HCT116 (cell line): ENCODE results near the gene LMO7. TPM values are rescaled to one million over a fixed set of nuclear protein-coding genes. Genes with fewer than 3 reads are reported as not detected.
A peak's percentile ranks its signal among the peaks of the same experiment; 100 is the strongest.

ENCODE experiments used
- ATAC-seq: fragments of 200-7000 bp; cut with Tn5 transposase; 2 replicates; pipeline ENCODE4 v1.9.1; 2020; ENCODE audit warnings: mild to moderate bottlenecking, moderate library complexity
- BruUV-seq: library from RNA; stranded (reverse); fragments of 400-500 nt; replicated peaks from 2 replicates; lab custom pipeline; 2021; lab: Mats Ljungman, UMichigan
- CTCF ChIA-PET: fragments of 300-600 bp; sonication (Branson Sonifier 250); formaldehyde crosslinking; loops from one replicate; lab custom pipeline; 2021; ENCODE audit warnings: antibody characterized with exemption; lab: Charles Lee
- POLR2A ChIA-PET: fragments of 300-600, 350-600 bp; sonication (Branson Sonifier 250); formaldehyde crosslinking; loops from one replicate; lab custom pipeline; 2021; ENCODE audit warnings: antibody characterized with exemption; lab: Charles Lee
- RAD21 ChIA-PET, 2 experiments: fragments of 300-600 bp; sonication (Branson Sonifier 250); formaldehyde crosslinking; loops; one replicate each; lab custom pipeline; 2023; ENCODE audit warnings: low total read pairs in 2 of 2; ENCODE audit not compliant: uncharacterized antibody in 2 of 2, unreplicated experiment in 2 of 2, low non-redundant PET in 1 of 2; lab: Charles Lee
- DNase-seq: peaks from one replicate; pipeline ENCODE4 v3.0.0-alpha.2; 2010; ENCODE audit warnings: low read depth, low spot score
- H2AFZ ChIP-seq: fragments of 200-600 bp; shearing (Covaris generic), sonication (generic); 2 replicates; pipeline ENCODE4 v1.6.1; 2017; ENCODE audit warnings: low read depth, mixed run types, mixed read lengths, antibody characterized with exemption, low read length; ENCODE audit not compliant: poor library complexity, severe bottlenecking
- H3K27ac ChIP-seq: 2 replicates; pipeline ENCODE4 v1.5.1; 2012; ENCODE audit warnings: low read depth, low read length
- H3K27me3 ChIP-seq: fragments of 200-600 bp; sonication (generic); 2 replicates; pipeline ENCODE4 v1.6.1; 2016; ENCODE audit warnings: mixed run types, low read length, mixed read lengths; ENCODE audit not compliant: insufficient read depth
- H3K36me3 ChIP-seq, 2 experiments: fragments of 200-500 bp in 1 of 2; fragments of 200-600 bp in 1 of 2; sonication (Bioruptor generic) in 1 of 2; sonication (generic) in 1 of 2; 2 replicates each; pipeline versions ENCODE4 v1.5.1 to v1.6.1; 2014 to 2016; ENCODE audit warnings: low read length in 2 of 2, inconsistent platforms in 1 of 2, mixed read lengths in 1 of 2, mixed run types in 1 of 2; ENCODE audit not compliant: insufficient read depth in 2 of 2, control insufficient read depth in 1 of 2
- H3K4me1 ChIP-seq, 2 experiments: fragments of 200-600 bp in 1 of 2; sonication (generic) in 1 of 2; 2 replicates each; pipeline versions ENCODE4 v1.5.1 to v1.6.1; 2012 to 2017; ENCODE audit warnings: low read length in 2 of 2, inconsistent platforms in 1 of 2, mild to moderate bottlenecking in 1 of 2, mixed read lengths in 1 of 2, mixed run types in 1 of 2, moderate library complexity in 1 of 2; ENCODE audit not compliant: insufficient read depth in 2 of 2, control insufficient read depth in 1 of 2
- H3K4me2 ChIP-seq: fragments of 200-600 bp; sonication (generic); 2 replicates; pipeline ENCODE4 v1.6.1; 2017; ENCODE audit warnings: mixed run types, low read length, mixed read lengths
- H3K4me3 ChIP-seq, 2 experiments: fragments of 200-600 bp in 1 of 2; sonication (generic) in 1 of 2; replicated peaks in 1 of 2; 2 replicates each; pipeline ENCODE4 v1.5.1; 2011 to 2016; ENCODE audit warnings: low read length in 2 of 2, control low read depth in 1 of 2, low read depth in 1 of 2, mild to moderate bottlenecking in 1 of 2, mixed read lengths in 1 of 2, mixed run types in 1 of 2
- H3K79me2 ChIP-seq: fragments of 200-600 bp; sonication (generic); 2 replicates; pipeline ENCODE4 v1.6.1; 2017; ENCODE audit warnings: mild to moderate bottlenecking, mixed run types, low read length, moderate library complexity, mixed read lengths; ENCODE audit not compliant: insufficient read depth
- H3K9ac ChIP-seq: fragments of 200-600 bp; sonication (generic); 2 replicates; pipeline ENCODE4 v1.6.1; 2016; ENCODE audit warnings: low read length, mixed read lengths
- H3K9me2 ChIP-seq: fragments of 200-600 bp; sonication (generic), shearing (Covaris generic); 2 replicates; pipeline ENCODE4 v1.6.1; 2017; ENCODE audit warnings: mixed run types, mild to moderate bottlenecking, moderate library complexity; ENCODE audit not compliant: insufficient read depth
- H3K9me3 ChIP-seq, 2 experiments: fragments of 200-500 bp in 1 of 2; fragments of 200-600 bp in 1 of 2; sonication (Bioruptor generic) in 1 of 2; sonication (generic) in 1 of 2; 2 replicates each; pipeline ENCODE4 v1.6.1; 2014 to 2017; ENCODE audit warnings: low read length in 2 of 2, mixed read lengths in 2 of 2, inconsistent platforms in 1 of 2, low read depth in 1 of 2, mild to moderate bottlenecking in 1 of 2, mixed run types in 1 of 2, moderate library complexity in 1 of 2; ENCODE audit not compliant: control insufficient read depth in 1 of 2, insufficient read depth in 1 of 2
- H4K20me1 ChIP-seq: fragments of 200-600 bp; sonication (generic), shearing (Covaris generic); 2 replicates; pipeline ENCODE4 v1.6.1; 2017; ENCODE audit warnings: mixed run types, mild to moderate bottlenecking, moderate library complexity; ENCODE audit not compliant: insufficient read depth
- CBX3 ChIP-seq: IDR thresholded peaks from 2 replicates; pipeline ENCODE4 v1.6.1; 2012; ENCODE audit warnings: low read depth
- CEBPB ChIP-seq: IDR thresholded peaks from 2 replicates; pipeline ENCODE4 v1.6.1; 2012; ENCODE audit warnings: low read depth
- EGR1 ChIP-seq: IDR thresholded peaks from 2 replicates; pipeline ENCODE4 v1.6.1; 2012; ENCODE audit warnings: low read depth
- ELF1 ChIP-seq: IDR thresholded peaks from 2 replicates; pipeline ENCODE4 v1.6.1; 2012; ENCODE audit warnings: low read depth, borderline replicate concordance
- EZH2 ChIP-seq: fragments of 200-600 bp; sonication (generic); IDR thresholded peaks from 2 replicates; pipeline ENCODE4 v1.6.1; 2017; ENCODE audit warnings: antibody characterized with exemption, mixed run types
- EZH2phosphoT487 ChIP-seq: fragments of 200-600 bp; IDR thresholded peaks from 2 replicates; pipeline ENCODE4 v1.6.1; 2018; ENCODE audit warnings: antibody characterized with exemption, borderline replicate concordance
- FOSL1 ChIP-seq: IDR thresholded peaks from 2 replicates; pipeline ENCODE4 v1.6.1; 2012; ENCODE audit warnings: low read depth
- JUND ChIP-seq: IDR thresholded peaks from 2 replicates; pipeline ENCODE4 v1.6.1; 2012
- POLR2A ChIP-seq: IDR thresholded peaks from 2 replicates; pipeline ENCODE4 v1.7.0; 2011; ENCODE audit warnings: borderline replicate concordance; ENCODE audit not compliant: insufficient read depth, insufficient read length; ENCODE audit errors: extremely low read depth
- POLR2AphosphoS5 ChIP-seq: IDR thresholded peaks from 2 replicates; pipeline ENCODE4 v1.6.1; 2011; ENCODE audit warnings: mild to moderate bottlenecking, low read depth, low read length, moderate library complexity
- RAD21 ChIP-seq: IDR thresholded peaks from 2 replicates; pipeline ENCODE4 v1.6.1; 2012; ENCODE audit warnings: low read depth, mild to moderate bottlenecking
- REST ChIP-seq: IDR thresholded peaks from 2 replicates; pipeline ENCODE4 v1.6.1; 2012; ENCODE audit warnings: low read depth
- SIN3A ChIP-seq: IDR thresholded peaks from 2 replicates; pipeline ENCODE4 v1.6.1; 2012; ENCODE audit warnings: low read depth
- SRF ChIP-seq: IDR thresholded peaks from 2 replicates; pipeline ENCODE4 v1.6.1; 2012; ENCODE audit warnings: low read depth
- TCF7L2 ChIP-seq: IDR thresholded peaks from 2 replicates; pipeline ENCODE4 v1.7.0; 2011; ENCODE audit warnings: borderline replicate concordance, inconsistent platforms; ENCODE audit not compliant: insufficient read depth, insufficient read length; ENCODE audit errors: extremely low read depth
- YY1 ChIP-seq: IDR thresholded peaks from 2 replicates; pipeline ENCODE4 v1.6.1; 2011; ENCODE audit warnings: low read length, low read depth, moderate library complexity, mild to moderate bottlenecking; ENCODE audit not compliant: insufficient replicate concordance; ENCODE audit errors: extremely low read depth
- ZFX ChIP-seq: fragments of 450-650 bp; IDR thresholded peaks from 2 replicates; pipeline ENCODE4 v1.6.1; 2017
- ZNF274 ChIP-seq: fragments of 200-500 bp; sonication (Bioruptor generic); IDR thresholded peaks from 2 replicates; pipeline ENCODE4 v1.6.1; 2014; ENCODE audit warnings: mild to moderate bottlenecking, low read depth, low read length, inconsistent platforms
- intact Hi-C: fragments of 100-400 bp; cut with micrococcal nuclease; formaldehyde crosslinking; loops from 2 replicates; pipeline ENCODE4 v1.10.0; 2022
- total RNA-seq: library from RNA; stranded (reverse); gene quantifications from one replicate; pipeline ENCODE4 v1.2.1, GENCODE V29; 2021; ENCODE audit not compliant: unreplicated experiment
- TF ChIP-seq, protein P1 (sequence below): IDR thresholded peaks from 2 replicates; pipeline ENCODE4 v1.6.1; 2012
- TF ChIP-seq, protein P2 (sequence below): IDR thresholded peaks from 2 replicates; pipeline ENCODE4 v1.6.1; 2011; ENCODE audit warnings: mild to moderate bottlenecking, low read length, moderate library complexity; ENCODE audit not compliant: insufficient replicate concordance; ENCODE audit errors: extremely low read depth

The LMO7 gene
- total RNA-seq, 1 experiment from 2014 or later, result 8.1 TPM

DNA sequence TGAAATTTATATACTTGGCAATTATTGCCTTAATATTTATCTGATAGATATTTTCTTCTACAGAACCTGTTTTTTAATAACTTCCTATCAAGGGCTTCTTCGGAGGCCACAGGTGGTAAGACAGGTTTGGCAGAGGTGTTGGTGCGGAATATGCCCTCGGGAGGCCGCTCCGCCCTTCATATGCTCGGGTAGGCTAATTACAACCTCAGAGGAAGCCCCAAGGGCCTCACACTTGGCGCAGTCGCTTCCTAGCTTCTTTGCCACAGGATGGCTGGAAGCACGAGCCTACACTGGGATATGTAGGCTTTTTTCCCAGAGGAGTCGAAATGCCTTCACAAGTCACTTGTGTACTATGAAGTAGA, 68.8 kb downstream of the LMO7 start (continued):
- TF ChIP-seq, protein P1, sequence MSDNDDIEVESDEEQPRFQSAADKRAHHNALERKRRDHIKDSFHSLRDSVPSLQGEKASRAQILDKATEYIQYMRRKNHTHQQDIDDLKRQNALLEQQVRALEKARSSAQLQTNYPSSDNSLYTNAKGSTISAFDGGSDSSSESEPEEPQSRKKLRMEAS, result peak; percentile 30
- no peak for TF ChIP-seq ELF1
- TF ChIP-seq, all 23 proteins: peak for 6

DNA sequence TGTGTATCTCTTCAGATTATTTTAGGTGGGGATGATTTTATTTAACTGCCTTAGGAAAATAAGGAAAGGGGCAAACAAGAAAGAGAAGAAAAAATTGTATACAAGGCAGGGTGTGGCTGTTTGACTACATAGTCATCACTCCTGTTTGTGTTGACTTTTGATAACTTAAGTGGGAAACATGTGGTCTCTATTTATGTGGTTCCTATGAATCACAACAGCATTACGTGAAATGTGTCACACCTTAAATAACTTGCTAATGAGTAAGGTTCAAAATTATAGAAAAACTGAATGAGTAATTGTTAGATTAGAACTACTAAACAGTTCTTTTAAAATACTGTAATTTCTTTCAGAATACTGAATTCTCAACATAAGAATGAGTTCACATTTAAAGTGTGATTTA, 69.3 kb downstream of the LMO7 start:
- peaks cover 27 to 35% of the 10 kb centered on the region in 2 experiments for H3K4me1 ChIP-seq
- ATAC-seq, result peak; percentile 84
- TF ChIP-seq CBX3 (peak; percentile 68; the same call in 1 of the 2 replicates), REST (no peak), RAD21 (0 out of 2 replicates have a peak, but pooled peaks have one; percentile 26), SIN3A (peak; percentile 86), SRF (peak; percentile 78), TCF7L2 (peak; percentile 23), EGR1 (peak; percentile 45), CEBPB (peak; percentile 77), YY1 (no peak), FOSL1 (peak; percentile 97), EZH2phosphoT487 (no peak), POLR2A (no peak), ELF1 (no peak), EZH2 (no peak), ZFX (no peak), ZNF274 (no peak), JUND (peak; percentile 98), POLR2AphosphoS5 (no peak; the same call in 1 of the 2 replicates)
- TF ChIP-seq, protein P1, result peak; percentile 63
- TF ChIP-seq, protein P2, sequence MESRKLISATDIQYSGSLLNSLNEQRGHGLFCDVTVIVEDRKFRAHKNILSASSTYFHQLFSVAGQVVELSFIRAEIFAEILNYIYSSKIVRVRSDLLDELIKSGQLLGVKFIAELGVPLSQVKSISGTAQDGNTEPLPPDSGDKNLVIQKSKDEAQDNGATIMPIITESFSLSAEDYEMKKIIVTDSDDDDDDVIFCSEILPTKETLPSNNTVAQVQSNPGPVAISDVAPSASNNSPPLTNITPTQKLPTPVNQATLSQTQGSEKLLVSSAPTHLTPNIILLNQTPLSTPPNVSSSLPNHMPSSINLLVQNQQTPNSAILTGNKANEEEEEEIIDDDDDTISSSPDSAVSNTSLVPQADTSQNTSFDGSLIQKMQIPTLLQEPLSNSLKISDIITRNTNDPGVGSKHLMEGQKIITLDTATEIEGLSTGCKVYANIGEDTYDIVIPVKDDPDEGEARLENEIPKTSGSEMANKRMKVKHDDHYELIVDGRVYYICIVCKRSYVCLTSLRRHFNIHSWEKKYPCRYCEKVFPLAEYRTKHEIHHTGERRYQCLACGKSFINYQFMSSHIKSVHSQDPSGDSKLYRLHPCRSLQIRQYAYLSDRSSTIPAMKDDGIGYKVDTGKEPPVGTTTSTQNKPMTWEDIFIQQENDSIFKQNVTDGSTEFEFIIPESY, result peak; percentile 73

More for the DNA sequence above, 69.3 kb downstream of the LMO7 start:
- no TSS peak for BruUV-seq
- POLR2A ChIA-PET, result interaction anchor here (0.7 kb wide), 1 partner anchor 11 kb away, joined by 4 read pairs; no protein-coding TSS in a partner anchor
- Histone ChIP-seq H3K36me3 (no peaks in the 10 kb centered on the region), H3K9me3 (no peaks in the 10 kb centered on the region), H4K20me1 (no peaks in the 10 kb centered on the region), H3K27me3 (no peaks in the 10 kb centered on the region), H3K4me3 (peak overlapping the region; percentile 1 to 52; a peak in 3 of 4 replicates), H2AFZ (peak overlapping the region; percentile 15), H3K27ac (peak overlapping the region; percentile 82), H3K79me2 (no peaks in the 10 kb centered on the region), H3K9ac (peak overlapping the region; percentile 71), H3K9me2 (no peaks in the 10 kb centered on the region; the same call in 1 of the 2 replicates), H3K4me2 (peak overlapping the region; percentile 89)
- CTCF ChIA-PET, result interaction anchor here (1.9 to 3.3 kb wide), 3 partner anchors 9 to 95 kb away, joined by 5 to 34 read pairs (median 7); no protein-coding TSS in a partner anchor
- RAD21 ChIA-PET, result interaction anchor here in 1 of 2 experiments (0.6 kb wide), 1 partner anchor 1707 kb away, joined by 3 read pairs; no protein-coding TSS in a partner anchor
- intact Hi-C loops, result no loop called here
- peak; percentile 95 for DNase-seq
